Stomach (tissue), 9 donors: ENCODE results near the gene LRRC8B. TPM values are rescaled to one million over a fixed set of nuclear protein-coding genes. Genes with fewer than 3 reads are reported as not detected.

ENCODE experiments used
- DNase-seq, 2 donors: peaks; one replicate each; pipeline versions ENCODE4 v3.0.0 to v3.0.0-alpha.2; 2013 to 2019
- H3K27ac ChIP-seq, 5 donors: fragments of 200-600 bp in 4 of 5; sonication (generic) in 4 of 5; one replicate each; pipeline ENCODE4 v1.5.1; 2013 to 2019; ENCODE audit warnings: mild to moderate bottlenecking in 1 of 5, moderate library complexity in 1 of 5
- H3K27me3 ChIP-seq, 3 donors: fragments of 200-600 bp; sonication (generic); one replicate each; pipeline ENCODE4 v1.5.1; 2017 to 2019; ENCODE audit warnings: mixed run types in 1 of 3
- H3K36me3 ChIP-seq, 4 donors: fragments of 200-600 bp; sonication (generic); 1 replicate in 3 of 4; 2 replicates in 1 of 4; pipeline ENCODE4 v1.5.1; 2016 to 2019
- H3K4me1 ChIP-seq, 4 donors: fragments of 200-600 bp; sonication (generic); one replicate each; pipeline ENCODE4 v1.5.1; 2016 to 2019
- H3K4me3 ChIP-seq, 4 donors: fragments of 200-600 bp; sonication (generic) in 3 of 4; one replicate each; pipeline ENCODE4 v1.5.1; 2016 to 2019; ENCODE audit warnings: mild to moderate bottlenecking in 1 of 4
- H3K9me3 ChIP-seq, 4 donors: fragments of 200-600 bp; sonication (generic); one replicate each; pipeline ENCODE4 v1.5.1; 2016 to 2019
- EP300 ChIP-seq: sonication (generic); formaldehyde crosslinking; IDR thresholded peaks from one replicate; pipeline ENCODE4 v1.6.1; 2017; ENCODE audit warnings: antibody characterized with exemption
- POLR2A ChIP-seq, 4 donors: fragments of 450-650 bp; IDR thresholded peaks; one replicate each; pipeline ENCODE4 v1.6.1; 2016; ENCODE audit warnings: antibody characterized with exemption in 4 of 4, control low read depth in 2 of 4, mild to moderate bottlenecking in 1 of 4, moderate library complexity in 1 of 4
- POLR2AphosphoS5 ChIP-seq, 3 donors: sonication (generic); formaldehyde crosslinking; IDR thresholded peaks; one replicate each; pipeline ENCODE4 v1.6.1; 2016; ENCODE audit warnings: antibody characterized with exemption in 3 of 3
- WGBS, 5 donors: extraction: QIAGEN DNeasy Blood & Tissue Kit in 3 of 5; methylation state at CpG; one replicate each; pipeline versions ENCODE4 v1.1.5 to v1.1.7; 2013 to 2018; 5-methylcytosine and 5-hydroxymethylcytosine counted together
- intact Hi-C: fragments of 100-400 bp; cut with DNase I; formaldehyde crosslinking; loops from one replicate; pipeline ENCODE4 v1.15.1; 2023; ENCODE audit warnings: low total_unique reads
- polyA plus RNA-seq, 3 donors: library from polyadenylated mRNA; stranded (reverse); fragments of 200-250 nt; gene quantifications; one replicate each; pipeline ENCODE4 v1.2.3, GENCODE V29; 2013
- total RNA-seq, 5 donors: library from RNA; depleted of rRNA; stranded (reverse); fragments of >200 nt; gene quantifications; one replicate each; pipeline versions ENCODE4 v1.1.0 to v1.2.3, GENCODE V29; 2014 to 2016
- TF ChIP-seq, protein P1 (sequence below), 7 experiments: fragments of 450-650 bp in 4 of 7; fragments of 200-600 bp in 3 of 7; sonication (generic) in 3 of 7; IDR thresholded peaks; one replicate each; pipeline ENCODE4 v1.5.1; 2016 to 2019; ENCODE audit warnings: antibody characterized with exemption in 7 of 7, control low read depth in 2 of 7, mild to moderate bottlenecking in 1 of 7
- donor health status: healthy with polysubstance abuse.
- donor health status: Bipolar disorder and iron deficiency.
- donor health status: healthy.

Gene LRRC8B
- total and polyA plus RNA-seq, 8 donors = 1.2 to 27.4 (median 7.1) TPM

GRCh38 chr1:89643577-89643976 lies 118.9 kb downstream of the LRRC8B start:
- H3K9me3 ChIP-seq = peaks cover 0 to 9% (median 0%) of the 10 kb centered on the region in 4 donors
- H3K27me3 ChIP-seq = no peaks in the 10 kb centered on the region
- intact Hi-C loops = no loop called here
- TF ChIP-seq POLR2A (IDR thresholded peaks at IDR 0.05) (no peak), EP300 (no peak), POLR2AphosphoS5 (IDR thresholded peaks at IDR 0.05) (no peak)
- TF ChIP-seq, protein P1, sequence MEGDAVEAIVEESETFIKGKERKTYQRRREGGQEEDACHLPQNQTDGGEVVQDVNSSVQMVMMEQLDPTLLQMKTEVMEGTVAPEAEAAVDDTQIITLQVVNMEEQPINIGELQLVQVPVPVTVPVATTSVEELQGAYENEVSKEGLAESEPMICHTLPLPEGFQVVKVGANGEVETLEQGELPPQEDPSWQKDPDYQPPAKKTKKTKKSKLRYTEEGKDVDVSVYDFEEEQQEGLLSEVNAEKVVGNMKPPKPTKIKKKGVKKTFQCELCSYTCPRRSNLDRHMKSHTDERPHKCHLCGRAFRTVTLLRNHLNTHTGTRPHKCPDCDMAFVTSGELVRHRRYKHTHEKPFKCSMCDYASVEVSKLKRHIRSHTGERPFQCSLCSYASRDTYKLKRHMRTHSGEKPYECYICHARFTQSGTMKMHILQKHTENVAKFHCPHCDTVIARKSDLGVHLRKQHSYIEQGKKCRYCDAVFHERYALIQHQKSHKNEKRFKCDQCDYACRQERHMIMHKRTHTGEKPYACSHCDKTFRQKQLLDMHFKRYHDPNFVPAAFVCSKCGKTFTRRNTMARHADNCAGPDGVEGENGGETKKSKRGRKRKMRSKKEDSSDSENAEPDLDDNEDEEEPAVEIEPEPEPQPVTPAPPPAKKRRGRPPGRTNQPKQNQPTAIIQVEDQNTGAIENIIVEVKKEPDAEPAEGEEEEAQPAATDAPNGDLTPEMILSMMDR (IDR thresholded peaks at IDR 0.05) = no peak
- no peak overlapping the region for H3K4me3 ChIP-seq
- 35 to 53% (median 49%) methylated on average over 2 of the region's 2 CpGs for WGBS, 5 donors
- no peaks in the 10 kb centered on the region for H3K36me3 ChIP-seq
- no peaks in the 10 kb centered on the region for H3K4me1 ChIP-seq
- H3K27ac ChIP-seq = no peak overlapping the region
- DNase-seq = no peak

DNA sequence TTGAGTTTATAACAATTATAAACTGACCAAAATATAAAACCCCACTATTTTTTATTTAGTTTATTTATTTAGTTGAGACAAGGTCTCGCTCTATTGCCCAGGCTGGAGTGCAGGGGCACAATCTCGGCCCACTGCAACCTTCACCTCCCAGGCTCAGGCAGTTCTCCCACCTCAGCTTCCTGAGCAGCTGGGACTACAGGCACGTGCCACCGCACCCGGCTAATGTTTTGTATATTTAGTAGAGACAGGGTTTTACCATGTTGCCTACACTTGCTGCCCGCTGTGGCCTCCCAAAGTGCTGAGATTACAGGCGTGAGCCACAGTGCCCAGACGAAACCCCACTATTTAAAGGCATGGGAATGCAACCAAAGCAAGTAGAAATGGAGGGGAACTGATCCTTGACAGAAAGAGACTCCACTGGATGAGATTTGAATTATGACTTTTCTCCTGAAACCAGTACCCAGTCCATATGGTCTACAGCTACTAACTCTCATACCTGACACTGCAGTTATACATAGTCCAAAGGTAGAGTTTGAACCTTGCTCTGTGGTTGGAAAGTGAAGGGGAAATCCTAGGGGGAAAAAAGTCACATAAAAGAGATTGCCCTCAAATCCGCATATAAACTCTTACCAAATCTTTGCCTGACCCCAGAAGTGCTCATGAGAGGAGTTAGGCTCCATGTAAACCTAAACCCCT lies 119.6 kb downstream of the LRRC8B start:
- Histone ChIP-seq H3K36me3 (no peaks in the 10 kb centered on the region), H3K27me3 (no peaks in the 10 kb centered on the region), H3K9me3 (peaks cover 0 to 9% (median 0%) of the 10 kb centered on the region in 4 donors), H3K4me3 (no peak overlapping the region), H3K27ac (no peak overlapping the region), H3K4me1 (no peaks in the 10 kb centered on the region)
- intact Hi-C loops = no loop called here
- 70 to 79% (median 78%) methylated on average over 9 of the region's 9 CpGs for WGBS, 5 donors
- no peak for TF ChIP-seq EP300
- TF ChIP-seq, protein P1 (IDR thresholded peaks at IDR 0.05) = no peak
- no peak for TF ChIP-seq POLR2AphosphoS5 (IDR thresholded peaks at IDR 0.05)
- no peak for TF ChIP-seq POLR2A (IDR thresholded peaks at IDR 0.05)
- no peak for DNase-seq

DNA sequence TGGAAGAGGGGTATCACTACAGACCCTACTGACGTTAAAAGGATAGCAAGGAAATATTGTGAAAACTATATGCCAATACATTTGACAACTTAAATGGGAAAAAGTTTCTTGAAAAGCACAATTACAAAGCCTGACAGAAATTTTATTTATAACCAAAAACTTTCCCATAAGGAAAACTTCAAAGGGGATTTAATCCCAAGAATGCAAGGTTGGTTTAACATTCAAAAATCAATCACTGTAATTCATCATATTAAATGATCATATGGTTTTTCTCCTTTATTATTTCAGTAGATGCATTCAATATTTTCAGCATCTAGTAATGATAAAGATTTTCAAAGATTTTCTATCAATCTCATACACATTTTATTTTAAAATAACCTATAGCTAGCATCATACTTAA lies 121.6 kb downstream of the LRRC8B start:
- H3K27me3 ChIP-seq = no peaks in the 10 kb centered on the region
- intact Hi-C loops = no loop called here
- no peak overlapping the region for H3K4me3 ChIP-seq
- no peaks in the 10 kb centered on the region for H3K36me3 ChIP-seq
- peaks cover 0 to 9% (median 0%) of the 10 kb centered on the region in 4 donors for H3K9me3 ChIP-seq
- no peak overlapping the region for H3K27ac ChIP-seq
- no peak for TF ChIP-seq POLR2A (IDR thresholded peaks at IDR 0.05)
- TF ChIP-seq, protein P1 (IDR thresholded peaks at IDR 0.05) = no peak
- TF ChIP-seq POLR2AphosphoS5 (IDR thresholded peaks at IDR 0.05) = no peak
- no peak for TF ChIP-seq EP300
- WGBS, 5 donors = 0 to 55% (median 23%) methylated on average over 1 of the region's 1 CpG
- no peak for DNase-seq
- no peaks in the 10 kb centered on the region for H3K4me1 ChIP-seq

Other genes with a start within 250 kb of the LRRC8B start
- gene GBP6, start 160.8 kb upstream of the LRRC8B start, total RNA-seq = 1 to 10 TPM in 1 of 5 donors, not detected in 4; 1.1 TPM
- 10 to 100 TPM in 1 of 3 donors, under 1 TPM in 1, not detected in 1; 0.46 to 50.8 TPM for gene GBP6, start 160.8 kb upstream of the LRRC8B start, polyA plus RNA-seq
- 10 to 100 TPM in 2 of 5 donors, 1 to 10 TPM in 1, under 1 TPM in 2; 0.45 to 14.8 (median 4.5) TPM for gene LRRC8C, start 108.3 kb downstream of the LRRC8B start, total RNA-seq
- 1 to 10 TPM in 2 of 3 donors, under 1 TPM in 1; 1.00 to 1.5 (median 1.2) TPM for gene LRRC8C, start 108.3 kb downstream of the LRRC8B start, polyA plus RNA-seq